ENCODE data around the gene TPCN1. TPM values are rescaled to one million over a fixed set of nuclear protein-coding genes. Genes with fewer than 3 reads are reported as not detected.

Gene TPCN1
- total and polyA plus RNA-seq, 2 of the 13 experiments (the other 11 are each of a cell fraction or from before 2014, with no cell fraction given): 8.0 to 26.8 TPM

DNA sequence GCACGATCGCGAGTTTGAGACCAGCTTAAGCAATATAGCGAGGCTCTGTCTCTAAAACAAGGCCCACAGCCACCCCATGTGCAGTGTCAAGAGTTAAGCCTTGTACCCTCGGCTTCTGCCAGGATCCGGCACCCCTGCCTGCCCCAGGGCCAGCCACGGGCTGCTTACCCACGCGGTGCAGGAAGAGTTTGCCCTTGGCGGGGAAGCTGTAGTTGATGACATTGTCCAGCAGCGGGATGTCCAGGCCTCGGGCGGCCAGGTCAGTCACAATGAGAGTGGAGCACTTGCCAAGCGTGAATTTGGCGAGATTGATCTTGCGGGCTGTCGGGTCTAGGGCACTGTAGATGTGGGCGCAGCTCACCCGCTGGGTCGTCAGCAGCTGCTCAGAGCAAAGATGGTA lies 49.1 kb upstream of the TPCN1 start:
- H3K9ac ChIP-seq (ENCODE audit: insufficient read depth, low read depth, low read length): no peak overlapping the region
- H3K4me1 ChIP-seq (ENCODE audit: insufficient read depth, low read length): no peaks in the 10 kb centered on the region
- TF ChIP-seq SALL2 (CRISPR knock-in tag; IDR thresholded peaks at IDR 0.05) (no peak), SMAD9 (CRISPR knock-in tag; IDR thresholded peaks at IDR 0.05) (no peak), AGO2 (optimal IDR thresholded peaks at IDR 0.05; ENCODE audit: low read depth, low read length) (peak; percentile 30)
- FAIRE-seq (no peak), DNase-seq (ENCODE audit: low spot score) (no peak), ATAC-seq (no peak)
- H3K27me3 ChIP-seq (ENCODE audit: control insufficient read depth in 1 of 2, insufficient read depth in 2 of 2, low read length in 2 of 2): no peaks in the 10 kb centered on the region
- 98% methylated on average over 20 of the region's 20 CpGs for WGBS (ENCODE audit: low lambda C conversion rate)
- intact Hi-C loops (cut with micrococcal nuclease; ENCODE audit: unreplicated experiment) (no loop called here), in situ Hi-C loops (cut with HindIII; ENCODE audit: extremely low pct_ligation_motif_present, low pct_unique_long_range_greater_than_20kb) (no loop called here)
- ChIA-PET POLR2A (no interaction called here), CTCF (ENCODE audit: low intra/inter-chr PET ratio, low total read pairs) (no interaction called here)
- no peak overlapping the region for H3K27ac ChIP-seq (ENCODE audit: extremely low read length, insufficient read depth, low read length)
- H3K79me2 ChIP-seq (ENCODE audit: insufficient read depth, low read length): no peaks in the 10 kb centered on the region
- H3K4me2 ChIP-seq (ENCODE audit: low read depth, low read length): no peak overlapping the region
- H4K20me1 ChIP-seq (ENCODE audit: insufficient read depth, low read length): peaks cover 4% of the 10 kb centered on the region; the same call in 1 of the 2 replicates
- no peaks in the 10 kb centered on the region for H3K9me3 ChIP-seq (ENCODE audit: low read length)
- H3K36me3 ChIP-seq (replicated peaks in 1 of 2; ENCODE audit: control insufficient read depth in 1 of 2, insufficient read depth in 2 of 2, low read length in 2 of 2): peaks cover 44 to 75% of the 10 kb centered on the region in 2 experiments
- H3K4me3 ChIP-seq (replicated peaks in 1 of 3; ENCODE audit: insufficient read depth in 1 of 3, low read depth in 2 of 3, low read length in 3 of 3): no peak overlapping the region
- H2AFZ ChIP-seq (ENCODE audit: low read length): no peak overlapping the region
- no TSS peak for BruUV-seq (replicated peaks)

DNA sequence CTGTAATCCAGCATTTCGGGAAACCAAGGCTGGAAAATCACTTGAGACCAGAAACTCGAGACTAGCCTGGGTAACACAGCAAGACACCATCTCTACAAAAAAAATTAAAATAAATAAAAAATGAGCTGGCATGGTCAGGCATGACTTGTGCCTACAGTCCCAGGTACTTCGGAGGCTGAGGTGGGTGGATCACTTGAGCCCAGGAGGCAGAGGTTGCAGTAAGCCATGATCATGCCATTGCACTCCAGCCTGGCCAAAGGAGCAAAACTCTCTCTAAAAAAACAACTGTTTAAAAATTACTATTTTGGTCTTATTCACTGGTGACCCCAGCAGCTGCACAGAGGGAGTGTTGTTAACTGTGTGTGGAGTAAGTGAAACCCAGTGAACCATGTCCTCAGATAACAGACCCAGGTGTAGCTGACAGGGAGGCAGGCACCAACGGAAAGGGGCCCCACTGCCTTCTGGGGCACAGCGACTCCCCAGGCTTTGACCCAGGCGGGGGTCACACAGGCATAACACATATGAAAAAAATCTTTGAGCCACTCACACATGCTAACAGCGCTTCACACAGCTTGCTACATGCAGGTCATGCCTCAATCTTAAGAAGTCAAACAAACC lies 48.1 kb upstream of the TPCN1 start:
- FAIRE-seq: no peak
- ChIA-PET CTCF (ENCODE audit: low intra/inter-chr PET ratio, low total read pairs) (interaction anchor here (2.3 kb wide), 1 partner anchor 124 kb away, joined by 20 read pairs; no protein-coding TSS in a partner anchor), POLR2A (no interaction called here)
- no peak for ATAC-seq
- no peak overlapping the region for H3K27ac ChIP-seq (ENCODE audit: extremely low read length, insufficient read depth, low read length)
- H3K36me3 ChIP-seq (replicated peaks in 1 of 2; ENCODE audit: control insufficient read depth in 1 of 2, insufficient read depth in 2 of 2, low read length in 2 of 2): peaks cover 48 to 77% of the 10 kb centered on the region in 2 experiments
- WGBS (ENCODE audit: low lambda C conversion rate): 98% methylated on average over 7 of the region's 7 CpGs
- no peaks in the 10 kb centered on the region for H3K9me3 ChIP-seq (ENCODE audit: low read length)
- H3K4me1 ChIP-seq (ENCODE audit: insufficient read depth, low read length): no peaks in the 10 kb centered on the region
- in situ Hi-C loops (cut with HindIII; ENCODE audit: extremely low pct_ligation_motif_present, low pct_unique_long_range_greater_than_20kb): no loop called here
- no peaks in the 10 kb centered on the region for H3K27me3 ChIP-seq (ENCODE audit: control insufficient read depth in 1 of 2, insufficient read depth in 2 of 2, low read length in 2 of 2)
- no peak for DNase-seq (ENCODE audit: low spot score)
- no peak overlapping the region for H3K4me2 ChIP-seq (ENCODE audit: low read depth, low read length)
- H2AFZ ChIP-seq (ENCODE audit: low read length): no peak overlapping the region
- intact Hi-C loops (cut with micrococcal nuclease; ENCODE audit: unreplicated experiment): no loop called here
- no TSS peak for BruUV-seq (replicated peaks)
- H3K9ac ChIP-seq (ENCODE audit: insufficient read depth, low read depth, low read length): no peak overlapping the region
- H3K79me2 ChIP-seq (ENCODE audit: insufficient read depth, low read length): no peaks in the 10 kb centered on the region
- peaks cover 4% of the 10 kb centered on the region; the same call in 1 of the 2 replicates for H4K20me1 ChIP-seq (ENCODE audit: insufficient read depth, low read length)
- no peak overlapping the region for H3K4me3 ChIP-seq (replicated peaks in 1 of 3; ENCODE audit: insufficient read depth in 1 of 3, low read depth in 2 of 3, low read length in 3 of 3)
- TF ChIP-seq NBN (conservative IDR thresholded peaks at IDR 0.05) (no peak), AGO2 (optimal IDR thresholded peaks at IDR 0.05; ENCODE audit: low read depth, low read length) (no peak), TP53 (CRISPR knock-in tag; conservative IDR thresholded peaks at IDR 0.05) (no peak), ZKSCAN8 (CRISPR knock-in tag; IDR thresholded peaks at IDR 0.05; ENCODE audit: borderline replicate concordance) (no peak), KMT2A (CRISPR knock-in tag; IDR thresholded peaks at IDR 0.05) (no peak), HNF4A (CRISPR knock-in tag; IDR thresholded peaks at IDR 0.05) (no peak), ZNF644 (CRISPR knock-in tag; IDR thresholded peaks at IDR 0.05; ENCODE audit: low read depth) (no peak), IRF2 (CRISPR knock-in tag; IDR thresholded peaks at IDR 0.05) (no peak), DNMT3B (CRISPR knock-in tag; conservative IDR thresholded peaks at IDR 0.05) (no peak), ZNF234 (CRISPR knock-in tag; conservative IDR thresholded peaks at IDR 0.05) (no peak), ZNF20 (CRISPR knock-in tag; IDR thresholded peaks at IDR 0.05) (no peak)
- TF ChIP-seq, protein P1, sequence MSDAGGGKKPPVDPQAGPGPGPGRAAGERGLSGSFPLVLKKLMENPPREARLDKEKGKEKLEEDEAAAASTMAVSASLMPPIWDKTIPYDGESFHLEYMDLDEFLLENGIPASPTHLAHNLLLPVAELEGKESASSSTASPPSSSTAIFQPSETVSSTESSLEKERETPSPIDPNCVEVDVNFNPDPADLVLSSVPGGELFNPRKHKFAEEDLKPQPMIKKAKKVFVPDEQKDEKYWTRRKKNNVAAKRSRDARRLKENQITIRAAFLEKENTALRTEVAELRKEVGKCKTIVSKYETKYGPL (CRISPR knock-in tag; IDR thresholded peaks at IDR 0.05): no peak
- TF ChIP-seq, protein P2, sequence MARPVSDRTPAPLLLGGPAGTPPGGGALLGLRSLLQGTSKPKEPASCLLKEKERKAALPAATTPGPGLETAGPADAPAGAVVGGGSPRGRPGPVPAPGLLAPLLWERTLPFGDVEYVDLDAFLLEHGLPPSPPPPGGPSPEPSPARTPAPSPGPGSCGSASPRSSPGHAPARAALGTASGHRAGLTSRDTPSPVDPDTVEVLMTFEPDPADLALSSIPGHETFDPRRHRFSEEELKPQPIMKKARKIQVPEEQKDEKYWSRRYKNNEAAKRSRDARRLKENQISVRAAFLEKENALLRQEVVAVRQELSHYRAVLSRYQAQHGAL (CRISPR knock-in tag; IDR thresholded peaks at IDR 0.05; ENCODE audit: not compliant biosample characterization): no peak
- TF ChIP-seq, protein P3, sequence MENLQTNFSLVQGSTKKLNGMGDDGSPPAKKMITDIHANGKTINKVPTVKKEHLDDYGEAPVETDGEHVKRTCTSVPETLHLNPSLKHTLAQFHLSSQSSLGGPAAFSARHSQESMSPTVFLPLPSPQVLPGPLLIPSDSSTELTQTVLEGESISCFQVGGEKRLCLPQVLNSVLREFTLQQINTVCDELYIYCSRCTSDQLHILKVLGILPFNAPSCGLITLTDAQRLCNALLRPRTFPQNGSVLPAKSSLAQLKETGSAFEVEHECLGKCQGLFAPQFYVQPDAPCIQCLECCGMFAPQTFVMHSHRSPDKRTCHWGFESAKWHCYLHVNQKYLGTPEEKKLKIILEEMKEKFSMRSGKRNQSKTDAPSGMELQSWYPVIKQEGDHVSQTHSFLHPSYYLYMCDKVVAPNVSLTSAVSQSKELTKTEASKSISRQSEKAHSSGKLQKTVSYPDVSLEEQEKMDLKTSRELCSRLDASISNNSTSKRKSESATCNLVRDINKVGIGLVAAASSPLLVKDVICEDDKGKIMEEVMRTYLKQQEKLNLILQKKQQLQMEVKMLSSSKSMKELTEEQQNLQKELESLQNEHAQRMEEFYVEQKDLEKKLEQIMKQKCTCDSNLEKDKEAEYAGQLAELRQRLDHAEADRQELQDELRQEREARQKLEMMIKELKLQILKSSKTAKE (CRISPR knock-in tag; IDR thresholded peaks at IDR 0.05; ENCODE audit: borderline replicate concordance): no peak
